ENCODE data around the gene MTR. TPM values are rescaled to one million over a fixed set of nuclear protein-coding genes. Genes with fewer than 3 reads are reported as not detected.

MTR gene
- total RNA-seq, 1 donor from 2014 or later: 42.9 TPM

DNA sequence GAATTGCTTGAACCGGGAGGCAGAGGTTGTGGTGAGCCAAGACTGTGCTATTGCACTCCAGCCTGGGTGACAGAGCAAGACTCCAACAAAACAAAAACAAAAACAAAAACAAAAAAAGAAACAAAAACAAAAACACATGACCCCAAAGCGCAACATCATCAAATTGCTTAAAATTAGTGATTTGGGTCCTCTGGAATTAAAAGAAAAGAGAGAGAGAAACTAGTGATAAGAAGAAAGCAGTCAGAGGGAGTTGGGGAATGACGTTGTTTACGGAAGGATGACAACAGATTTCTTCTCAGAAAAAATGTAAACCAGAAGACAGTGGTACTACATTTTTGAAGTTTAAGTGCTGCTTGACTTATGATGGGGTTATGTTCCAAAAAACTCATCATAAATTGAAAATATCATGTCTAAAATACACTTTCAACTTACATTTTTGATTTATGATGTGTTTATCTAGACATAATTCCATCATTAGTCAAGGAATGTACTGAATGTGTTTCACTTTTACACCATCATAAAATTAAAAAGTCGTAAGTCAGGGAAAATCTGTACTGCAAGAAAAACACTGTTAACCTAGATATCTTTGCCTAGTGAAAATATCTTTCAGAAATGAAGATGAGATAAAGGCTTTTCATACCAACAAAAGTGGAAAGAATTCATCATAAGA lies 121.2 kb downstream of the MTR start:
- Mint-ChIP-seq H3K36me3 (ENCODE audit: low read depth) (peaks cover 24% of the 10 kb centered on the region), H3K9me3 (peaks cover 10% of the 10 kb centered on the region), H3K4me3 (no peak overlapping the region), H3K27ac (ENCODE audit: unreplicated experiment) (no peak overlapping the region), H3K27me3 (ENCODE audit: low read depth) (no peaks in the 10 kb centered on the region), H3K4me1 (no peaks in the 10 kb centered on the region)
- no peak for TF ChIP-seq CTCF (conservative IDR thresholded peaks at IDR 0.05)
- no peak for DNase-seq (ENCODE audit: low read depth, low spot score)

- TF ChIP-seq CTCF (conservative IDR thresholded peaks at IDR 0.05): no peak
- peaks cover 10% of the 10 kb centered on the region for H3K9me3 Mint-ChIP-seq
- peaks cover 24% of the 10 kb centered on the region for H3K36me3 Mint-ChIP-seq (ENCODE audit: low read depth)
- no peak overlapping the region for H3K4me3 Mint-ChIP-seq
- no peaks in the 10 kb centered on the region for H3K27me3 Mint-ChIP-seq (ENCODE audit: low read depth)
- H3K4me1 Mint-ChIP-seq: no peaks in the 10 kb centered on the region
- DNase-seq (ENCODE audit: low read depth, low spot score): no peak
- no peak overlapping the region for H3K27ac Mint-ChIP-seq (ENCODE audit: unreplicated experiment)
Measured at GRCh38 chr1:236917448-236917847, 122.4 kb downstream of the MTR start.

- H3K36me3 Mint-ChIP-seq (ENCODE audit: low read depth): peaks cover 20% of the 10 kb centered on the region
Measured at GRCh38 chr1:236920286-236920894, 125.3 kb downstream of the MTR start.

GRCh38 chr1:236921610-236922009 lies 126.5 kb downstream of the MTR start:
- TF ChIP-seq CTCF (conservative IDR thresholded peaks at IDR 0.05): no peak
- Mint-ChIP-seq H3K4me3 (no peak overlapping the region), H3K27ac (ENCODE audit: unreplicated experiment) (no peak overlapping the region), H3K36me3 (ENCODE audit: low read depth) (peaks cover 15% of the 10 kb centered on the region), H3K4me1 (no peaks in the 10 kb centered on the region), H3K9me3 (peaks cover 7% of the 10 kb centered on the region), H3K27me3 (ENCODE audit: low read depth) (no peaks in the 10 kb centered on the region)
- no peak for DNase-seq (ENCODE audit: low read depth, low spot score)

More at GRCh38 chr1:236920286-236920894, 125.3 kb downstream of the MTR start:
- H3K9me3 Mint-ChIP-seq: peaks cover 7% of the 10 kb centered on the region
- no peak overlapping the region for H3K27ac Mint-ChIP-seq (ENCODE audit: unreplicated experiment)
- H3K27me3 Mint-ChIP-seq (ENCODE audit: low read depth): no peaks in the 10 kb centered on the region
- DNase-seq (ENCODE audit: low read depth, low spot score): no peak
- no peak for TF ChIP-seq CTCF (conservative IDR thresholded peaks at IDR 0.05)
- no peaks in the 10 kb centered on the region for H3K4me1 Mint-ChIP-seq
- no peak overlapping the region for H3K4me3 Mint-ChIP-seq

GRCh38 chr1:236922190-236922589 lies 127.1 kb downstream of the MTR start:
- Mint-ChIP-seq H3K27me3 (ENCODE audit: low read depth) (no peaks in the 10 kb centered on the region), H3K27ac (ENCODE audit: unreplicated experiment) (no peak overlapping the region), H3K9me3 (peaks cover 5% of the 10 kb centered on the region), H3K36me3 (ENCODE audit: low read depth) (peaks cover 10% of the 10 kb centered on the region), H3K4me1 (no peaks in the 10 kb centered on the region), H3K4me3 (no peak overlapping the region)
- no peak for TF ChIP-seq CTCF (conservative IDR thresholded peaks at IDR 0.05)
- no peak for DNase-seq (ENCODE audit: low read depth, low spot score)

All from neural crest cell (in vitro differentiated cells).